ENCODE data around the gene ACP1.

Gene ACP1

GRCh38 chr2:278312-278926, 13.7 kb downstream of the ACP1 start:
- in situ Hi-C loops (cut with HindIII; ENCODE audit: low sequenced_read_pairs): no loop called here
- no peak overlapping the region for H3K4me3 ChIP-seq (ENCODE audit: low read depth, low read length)
- no peak for DNase-seq (ENCODE audit: low read depth)
- TF ChIP-seq, protein P1, sequence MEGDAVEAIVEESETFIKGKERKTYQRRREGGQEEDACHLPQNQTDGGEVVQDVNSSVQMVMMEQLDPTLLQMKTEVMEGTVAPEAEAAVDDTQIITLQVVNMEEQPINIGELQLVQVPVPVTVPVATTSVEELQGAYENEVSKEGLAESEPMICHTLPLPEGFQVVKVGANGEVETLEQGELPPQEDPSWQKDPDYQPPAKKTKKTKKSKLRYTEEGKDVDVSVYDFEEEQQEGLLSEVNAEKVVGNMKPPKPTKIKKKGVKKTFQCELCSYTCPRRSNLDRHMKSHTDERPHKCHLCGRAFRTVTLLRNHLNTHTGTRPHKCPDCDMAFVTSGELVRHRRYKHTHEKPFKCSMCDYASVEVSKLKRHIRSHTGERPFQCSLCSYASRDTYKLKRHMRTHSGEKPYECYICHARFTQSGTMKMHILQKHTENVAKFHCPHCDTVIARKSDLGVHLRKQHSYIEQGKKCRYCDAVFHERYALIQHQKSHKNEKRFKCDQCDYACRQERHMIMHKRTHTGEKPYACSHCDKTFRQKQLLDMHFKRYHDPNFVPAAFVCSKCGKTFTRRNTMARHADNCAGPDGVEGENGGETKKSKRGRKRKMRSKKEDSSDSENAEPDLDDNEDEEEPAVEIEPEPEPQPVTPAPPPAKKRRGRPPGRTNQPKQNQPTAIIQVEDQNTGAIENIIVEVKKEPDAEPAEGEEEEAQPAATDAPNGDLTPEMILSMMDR (IDR thresholded peaks at IDR 0.05; ENCODE audit: low read depth, low read length, missing control alignments): no peak

GRCh38 chr2:278927-279320, 14.2 kb downstream of the ACP1 start:
- TF ChIP-seq, protein P1 (IDR thresholded peaks at IDR 0.05; ENCODE audit: low read depth, low read length, missing control alignments): no peak
- H3K4me3 ChIP-seq (ENCODE audit: low read depth, low read length): no peak overlapping the region
- in situ Hi-C loops (cut with HindIII; ENCODE audit: low sequenced_read_pairs): no loop called here
- DNase-seq (ENCODE audit: low read depth): no peak

- in situ Hi-C loops (cut with HindIII; ENCODE audit: low sequenced_read_pairs): no loop called here
- TF ChIP-seq, protein P1 (IDR thresholded peaks at IDR 0.05; ENCODE audit: low read depth, low read length, missing control alignments): no peak
- no peak overlapping the region for H3K4me3 ChIP-seq (ENCODE audit: low read depth, low read length)
- DNase-seq (ENCODE audit: low read depth): no peak
These were observed 14.6 kb downstream of the ACP1 start for GRCh38 chr2:279366-279765.

GRCh38 chr2:279956-280649, 15.4 kb downstream of the ACP1 start:
- in situ Hi-C loops (cut with HindIII; ENCODE audit: low sequenced_read_pairs): no loop called here
- TF ChIP-seq, protein P1 (IDR thresholded peaks at IDR 0.05; ENCODE audit: low read depth, low read length, missing control alignments): no peak
- no peak for DNase-seq (ENCODE audit: low read depth)
- no peak overlapping the region for H3K4me3 ChIP-seq (ENCODE audit: low read depth, low read length)

DNA sequence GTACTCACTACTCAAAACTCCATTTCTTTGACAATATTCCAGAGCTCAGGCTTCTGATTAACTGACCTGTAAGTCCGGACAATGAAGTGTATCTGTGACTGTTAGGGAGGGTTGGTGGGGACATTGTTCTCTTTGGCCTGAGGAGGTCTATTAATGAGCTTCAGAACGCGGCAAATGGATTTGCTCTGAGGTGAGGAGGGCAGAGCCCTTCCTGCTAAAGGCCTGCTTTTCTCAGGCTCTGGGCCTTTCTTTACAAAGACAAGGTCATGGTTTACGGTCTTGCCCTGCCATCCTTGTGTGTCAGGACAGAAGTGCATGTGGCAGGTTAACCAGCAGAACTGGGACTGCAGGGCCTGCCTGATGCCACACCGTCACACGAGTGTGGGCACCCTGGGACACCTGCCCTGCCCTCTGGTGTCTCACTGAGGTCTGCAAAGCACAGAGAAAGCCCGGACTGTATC, 15.9 kb downstream of the ACP1 start:
- no peak overlapping the region for H3K4me3 ChIP-seq (ENCODE audit: low read depth, low read length)
- TF ChIP-seq, protein P1 (IDR thresholded peaks at IDR 0.05; ENCODE audit: low read depth, low read length, missing control alignments): no peak
- DNase-seq (ENCODE audit: low read depth): no peak
- in situ Hi-C loops (cut with HindIII; ENCODE audit: low sequenced_read_pairs): no loop called here

GRCh38 chr2:281381-281780, 16.6 kb downstream of the ACP1 start:
- TF ChIP-seq, protein P1 (IDR thresholded peaks at IDR 0.05; ENCODE audit: low read depth, low read length, missing control alignments): no peak
- no peak for DNase-seq (ENCODE audit: low read depth)
- in situ Hi-C loops (cut with HindIII; ENCODE audit: low sequenced_read_pairs): no loop called here
- H3K4me3 ChIP-seq (ENCODE audit: low read depth, low read length): no peak overlapping the region

All from astrocyte of the cerebellum (primary cell).